ENCODE results near the gene NEK8.
"Not testable (repeated sequence)": the region's sequence is repeated elsewhere in the genome, so short reads cannot be mapped to it uniquely, and the experiment has no call there.

Gene NEK8

GRCh38 chr17:28765038-28765437 is 36.5 kb downstream of the NEK8 start:
- H3K4me3 ChIP-seq (ENCODE audit: low read length): no peak overlapping the region
- TF ChIP-seq ZNF274 (IDR thresholded peaks at IDR 0.05; ENCODE audit: low read depth, low read length): no peak

DNA sequence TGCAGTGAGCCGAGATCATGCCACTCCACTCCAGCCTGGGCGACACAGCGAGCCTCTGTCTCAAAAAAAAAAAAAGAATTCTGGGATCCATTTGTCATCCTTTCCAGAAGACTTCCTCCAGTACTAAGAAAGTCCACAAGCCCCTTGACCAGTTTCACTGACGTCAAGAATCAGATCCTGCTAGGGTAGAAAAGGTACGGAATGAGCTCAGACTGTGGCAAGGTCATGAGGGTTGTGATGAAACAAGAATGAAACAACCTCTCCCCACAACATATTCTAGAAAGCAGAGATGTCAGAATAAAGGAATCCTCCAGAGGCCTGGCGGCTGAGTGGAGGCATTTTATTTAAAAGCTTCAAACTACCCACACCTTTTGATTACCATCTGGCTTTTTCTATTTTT is 45.1 kb downstream of the NEK8 start:
- no peak overlapping the region for H3K4me3 ChIP-seq (ENCODE audit: low read length)
- no peak for TF ChIP-seq ZNF274 (IDR thresholded peaks at IDR 0.05; ENCODE audit: low read depth, low read length)

- H3K4me3 ChIP-seq (ENCODE audit: low read length): no peak overlapping the region
- no peak for TF ChIP-seq ZNF274 (IDR thresholded peaks at IDR 0.05; ENCODE audit: low read depth, low read length)
Observed at GRCh38 chr17:28774206-28774605, 45.6 kb downstream of the NEK8 start.

DNA sequence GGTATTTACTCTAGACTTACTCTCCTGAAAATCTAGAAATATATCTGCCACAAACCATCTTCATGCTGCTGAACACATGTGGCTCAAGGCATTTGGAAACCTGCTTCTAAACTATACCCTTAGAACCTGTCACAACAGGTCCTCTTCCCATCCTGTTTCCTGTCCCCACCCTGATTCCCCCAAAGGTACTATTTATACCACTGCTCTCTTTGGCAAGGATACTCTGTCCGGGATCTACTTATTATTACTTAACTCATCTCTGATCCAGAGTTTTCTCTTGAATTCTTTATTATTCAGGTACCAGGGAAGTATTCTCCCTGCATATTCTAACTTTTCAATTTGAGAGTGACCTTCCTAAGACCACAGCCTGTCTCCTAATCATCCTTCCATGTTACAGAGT is 48.6 kb downstream of the NEK8 start:
- no peak overlapping the region for H3K4me3 ChIP-seq (ENCODE audit: low read length)
- TF ChIP-seq ZNF274 (IDR thresholded peaks at IDR 0.05; ENCODE audit: low read depth, low read length): no peak

DNA sequence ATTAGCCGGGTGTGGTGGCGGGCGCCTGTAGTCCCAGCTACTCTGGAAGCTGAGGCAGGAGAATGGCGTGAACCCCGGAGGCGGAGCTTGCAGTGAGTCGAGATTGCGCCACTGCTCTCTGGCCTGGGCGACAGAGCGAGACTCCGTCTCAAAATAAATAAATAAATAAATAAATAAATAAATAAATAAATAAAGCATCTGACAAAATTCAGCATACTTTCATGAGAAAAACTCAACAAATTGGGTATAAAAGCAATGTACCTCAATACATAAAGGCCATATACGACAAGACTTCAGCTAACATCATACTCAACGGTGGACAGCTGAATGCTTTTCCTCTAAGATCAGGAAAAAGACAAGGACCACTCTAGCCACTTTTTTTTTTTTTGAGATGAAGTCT is 51.0 kb downstream of the NEK8 start:
- not testable (repeated sequence) for H3K4me3 ChIP-seq (ENCODE audit: low read length)

DNA sequence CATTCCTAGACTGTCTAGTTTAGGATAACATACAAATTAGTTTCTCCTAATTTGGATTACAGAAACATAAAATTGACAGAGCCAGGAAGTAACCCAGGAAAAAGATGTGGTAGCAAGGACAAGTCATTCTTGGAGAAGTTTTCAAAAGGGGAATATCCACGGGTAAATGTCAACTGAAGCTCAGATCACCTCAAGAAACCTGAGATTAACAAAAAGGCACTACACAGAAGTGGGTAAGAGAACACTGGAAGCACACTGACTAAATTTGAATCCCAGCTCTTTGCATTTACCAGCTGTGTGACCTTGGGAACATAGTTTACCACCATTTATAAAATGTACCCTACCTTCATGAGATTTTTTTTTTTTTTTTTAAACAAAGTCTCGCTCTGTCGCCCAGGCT is 54.6 kb downstream of the NEK8 start:
- TF ChIP-seq ZNF274 (IDR thresholded peaks at IDR 0.05; ENCODE audit: low read depth, low read length): no peak

GRCh38 chr17:28788100-28788499 is 59.5 kb downstream of the NEK8 start:
- H3K4me3 ChIP-seq (ENCODE audit: low read length): no peak overlapping the region
- no peak for TF ChIP-seq ZNF274 (IDR thresholded peaks at IDR 0.05; ENCODE audit: low read depth, low read length)

More for the DNA sequence above, 54.6 kb downstream of the NEK8 start:
- no peak overlapping the region for H3K4me3 ChIP-seq (ENCODE audit: low read length)
